Nephron progenitor cell (in vitro differentiated cells): Measurements from ENCODE around the gene EEF1E1.

Source experiments
- DNase-seq: peaks from one replicate; pipeline ENCODE4 v3.0.0; 2021
- H3K27ac Mint-ChIP-seq: 2 replicates; pipeline ENCODE4 v1.8.0; 2021; ENCODE audit warnings: mild to moderate bottlenecking, moderate library complexity, mixed read lengths
- H3K27me3 Mint-ChIP-seq: 2 replicates; pipeline ENCODE4 v1.8.0; 2021; ENCODE audit warnings: mild to moderate bottlenecking, low read depth, mixed read lengths; ENCODE audit not compliant: poor library complexity
- H3K36me3 Mint-ChIP-seq: 2 replicates; pipeline ENCODE4 v1.8.0; 2021; ENCODE audit warnings: low read depth, mixed read lengths
- H3K4me1 Mint-ChIP-seq: 2 replicates; pipeline ENCODE4 v1.8.0; 2021; ENCODE audit warnings: mixed read lengths
- H3K4me3 Mint-ChIP-seq: 2 replicates; pipeline ENCODE4 v1.8.0; 2021; ENCODE audit warnings: mild to moderate bottlenecking, moderate library complexity, mixed read lengths
- H3K9me3 Mint-ChIP-seq: 2 replicates; pipeline ENCODE4 v1.8.0; 2021; ENCODE audit warnings: mild to moderate bottlenecking, moderate library complexity, mixed read lengths
- TF ChIP-seq, protein P1 (sequence below): fragments of 200-600 bp; sonication (generic); IDR thresholded peaks from 2 replicates; pipeline ENCODE4 v1.5.0; 2021; ENCODE audit warnings: antibody characterized with exemption

Gene EEF1E1

DNA sequence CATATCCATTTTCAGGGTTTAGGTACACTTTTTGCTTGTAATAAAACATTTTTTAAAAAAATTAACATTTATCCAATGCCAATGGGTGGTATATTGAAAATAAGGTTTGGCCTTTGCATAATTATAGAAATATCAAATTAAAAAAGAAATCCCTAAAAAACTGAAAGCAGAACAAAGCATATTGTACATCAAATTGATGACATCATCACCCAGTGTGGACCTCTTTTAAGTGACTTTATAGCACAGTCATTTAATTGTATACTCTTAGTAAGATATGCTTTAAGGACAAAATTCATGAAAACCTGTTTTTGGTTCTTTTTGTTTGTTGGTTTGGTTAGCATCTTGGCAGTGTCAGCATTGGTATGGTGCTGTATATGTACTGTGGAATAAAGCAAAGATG, 1.4 kb upstream of the EEF1E1 start:
- TF ChIP-seq, protein P1, sequence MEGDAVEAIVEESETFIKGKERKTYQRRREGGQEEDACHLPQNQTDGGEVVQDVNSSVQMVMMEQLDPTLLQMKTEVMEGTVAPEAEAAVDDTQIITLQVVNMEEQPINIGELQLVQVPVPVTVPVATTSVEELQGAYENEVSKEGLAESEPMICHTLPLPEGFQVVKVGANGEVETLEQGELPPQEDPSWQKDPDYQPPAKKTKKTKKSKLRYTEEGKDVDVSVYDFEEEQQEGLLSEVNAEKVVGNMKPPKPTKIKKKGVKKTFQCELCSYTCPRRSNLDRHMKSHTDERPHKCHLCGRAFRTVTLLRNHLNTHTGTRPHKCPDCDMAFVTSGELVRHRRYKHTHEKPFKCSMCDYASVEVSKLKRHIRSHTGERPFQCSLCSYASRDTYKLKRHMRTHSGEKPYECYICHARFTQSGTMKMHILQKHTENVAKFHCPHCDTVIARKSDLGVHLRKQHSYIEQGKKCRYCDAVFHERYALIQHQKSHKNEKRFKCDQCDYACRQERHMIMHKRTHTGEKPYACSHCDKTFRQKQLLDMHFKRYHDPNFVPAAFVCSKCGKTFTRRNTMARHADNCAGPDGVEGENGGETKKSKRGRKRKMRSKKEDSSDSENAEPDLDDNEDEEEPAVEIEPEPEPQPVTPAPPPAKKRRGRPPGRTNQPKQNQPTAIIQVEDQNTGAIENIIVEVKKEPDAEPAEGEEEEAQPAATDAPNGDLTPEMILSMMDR = no peak
- peaks cover 20% of the 10 kb centered on the region for H3K4me1 Mint-ChIP-seq
- DNase-seq = no peak
- H3K9me3 Mint-ChIP-seq = no peaks in the 10 kb centered on the region
- no peak overlapping the region for H3K27ac Mint-ChIP-seq
- H3K27me3 Mint-ChIP-seq = peaks cover 27% of the 10 kb centered on the region
- H3K36me3 Mint-ChIP-seq = peaks cover 19% of the 10 kb centered on the region
- H3K4me3 Mint-ChIP-seq = no peak overlapping the region

DNA sequence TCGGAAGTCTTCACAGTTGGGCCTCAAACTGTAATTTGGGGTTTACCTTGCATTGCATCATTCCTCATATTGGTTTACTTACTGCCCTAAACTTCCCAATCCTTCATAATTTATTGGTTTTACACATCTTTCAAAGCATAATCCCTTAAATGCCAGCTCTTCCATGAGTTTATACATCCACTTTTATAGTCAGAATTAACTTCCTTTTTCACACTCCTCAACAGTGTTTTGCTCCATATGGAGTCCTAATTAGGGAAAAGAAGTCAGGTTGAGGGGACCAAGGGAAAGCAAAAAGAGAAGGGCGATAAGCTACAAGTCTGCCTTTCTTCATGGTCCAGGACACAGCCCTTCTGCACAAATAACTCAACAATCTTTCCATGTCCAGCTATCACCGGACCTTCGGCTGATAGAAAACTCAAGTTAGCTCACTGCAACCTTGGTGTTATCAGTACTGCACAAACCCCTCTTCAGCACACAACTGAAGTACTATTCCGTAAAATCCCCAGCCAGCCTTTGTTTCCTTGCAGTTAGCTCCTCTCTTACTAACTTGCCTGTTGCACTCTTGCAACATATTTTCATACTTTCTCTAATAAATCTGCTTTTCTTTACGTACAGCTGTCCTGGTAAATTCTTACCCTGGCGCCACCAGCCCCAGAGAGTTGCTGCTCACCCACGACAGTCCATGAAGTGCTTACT, 2.0 kb downstream of the EEF1E1 start:
- peaks cover 7% of the 10 kb centered on the region for H3K27me3 Mint-ChIP-seq
- DNase-seq = no peak
- H3K27ac Mint-ChIP-seq = no peak overlapping the region
- TF ChIP-seq, protein P1 = no peak
- peaks cover 20% of the 10 kb centered on the region for H3K4me1 Mint-ChIP-seq
- peaks cover 43% of the 10 kb centered on the region for H3K36me3 Mint-ChIP-seq
- no peaks in the 10 kb centered on the region for H3K9me3 Mint-ChIP-seq
- no peak overlapping the region for H3K4me3 Mint-ChIP-seq

DNA sequence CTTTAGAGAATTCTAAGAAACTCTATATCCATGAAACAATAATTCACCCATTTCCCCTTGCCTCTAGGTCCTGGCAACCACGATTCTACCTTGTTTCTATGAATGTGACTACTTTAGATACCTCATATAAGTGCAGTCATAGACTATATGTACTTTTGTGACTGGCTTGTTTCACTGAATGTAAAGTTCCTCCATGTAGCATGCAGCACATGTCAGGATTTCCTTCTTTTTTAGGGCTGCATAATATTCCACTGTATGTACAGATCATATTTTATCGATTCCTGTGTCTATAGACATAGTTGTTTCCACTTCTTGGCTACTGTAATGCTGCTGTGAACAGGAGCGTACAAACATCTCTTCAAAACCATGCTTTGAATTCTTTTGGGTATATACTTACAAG, 11.7 kb downstream of the EEF1E1 start:
- Mint-ChIP-seq H3K27me3 (no peaks in the 10 kb centered on the region), H3K36me3 (peaks cover 94% of the 10 kb centered on the region), H3K27ac (no peak overlapping the region), H3K9me3 (peaks cover 40% of the 10 kb centered on the region), H3K4me1 (no peaks in the 10 kb centered on the region), H3K4me3 (no peak overlapping the region)
- no peak for DNase-seq
- TF ChIP-seq, protein P1 = no peak

DNA sequence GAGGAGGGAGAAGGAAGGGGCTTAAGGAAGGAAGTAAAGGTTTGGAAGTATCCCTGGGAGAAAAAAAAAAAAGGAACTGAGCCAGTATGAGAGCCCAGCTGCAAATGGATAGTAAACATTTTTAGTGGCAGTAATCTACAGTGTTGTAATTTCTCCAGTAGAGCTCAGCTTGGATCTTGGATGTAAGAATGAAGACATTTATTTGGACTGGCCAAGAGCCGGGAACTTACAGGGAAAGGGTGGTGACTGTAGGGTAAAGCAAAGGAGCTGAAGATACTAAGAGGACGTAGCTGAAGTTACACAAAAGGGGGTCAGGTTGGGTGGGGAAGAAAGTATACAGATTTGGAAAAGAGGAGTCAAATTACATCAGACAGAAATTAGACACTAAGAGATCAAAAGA, 13.5 kb downstream of the EEF1E1 start:
- no peak for DNase-seq
- no peak overlapping the region for H3K4me3 Mint-ChIP-seq
- H3K36me3 Mint-ChIP-seq = peaks cover 78% of the 10 kb centered on the region
- no peaks in the 10 kb centered on the region for H3K4me1 Mint-ChIP-seq
- H3K27me3 Mint-ChIP-seq = no peaks in the 10 kb centered on the region
- H3K9me3 Mint-ChIP-seq = peaks cover 40% of the 10 kb centered on the region
- H3K27ac Mint-ChIP-seq = no peak overlapping the region
- TF ChIP-seq, protein P1 = no peak

DNA sequence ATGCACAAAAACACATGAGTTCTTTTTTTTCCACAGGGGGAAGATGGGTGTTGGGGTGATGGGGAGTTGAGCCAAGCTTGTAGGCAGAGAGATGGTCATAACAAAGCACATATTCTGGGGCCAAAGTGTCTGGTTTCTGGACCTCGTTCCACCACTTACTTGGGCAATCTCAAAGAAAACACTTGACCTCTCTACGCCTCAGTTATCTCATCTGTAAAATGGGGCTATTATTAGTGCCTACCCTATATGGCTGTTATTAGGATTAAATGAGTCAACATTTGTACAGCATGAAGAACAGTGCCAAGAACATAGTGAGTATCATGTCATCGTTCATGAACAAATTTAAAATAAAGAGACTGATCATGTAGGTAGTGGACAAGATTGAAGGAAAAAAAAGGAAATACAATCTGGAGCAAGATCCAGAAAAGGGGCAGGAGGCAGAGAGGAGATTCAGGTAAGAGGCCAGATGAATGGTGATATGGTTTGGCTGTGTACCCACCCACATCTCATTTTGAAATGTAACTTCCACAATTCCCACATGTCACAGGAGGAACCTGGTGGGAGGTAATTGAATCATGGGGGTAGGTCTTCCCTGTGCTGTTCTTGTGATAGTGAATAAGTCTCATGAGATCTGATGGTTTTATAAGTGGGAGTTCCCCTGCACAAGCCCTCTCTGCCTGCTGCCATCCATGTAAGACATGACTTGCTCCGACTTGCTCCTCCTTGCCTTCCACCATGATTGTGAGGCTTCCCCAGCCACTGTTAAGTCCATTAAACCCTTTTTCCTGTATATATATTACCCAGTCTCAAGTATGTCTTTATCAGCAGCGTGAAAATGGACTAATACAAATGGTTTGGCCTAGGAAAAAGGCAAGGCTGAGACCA, 14.2 kb downstream of the EEF1E1 start:
- DNase-seq = no peak
- Mint-ChIP-seq H3K27me3 (no peaks in the 10 kb centered on the region), H3K36me3 (peaks cover 70% of the 10 kb centered on the region), H3K4me1 (no peaks in the 10 kb centered on the region), H3K27ac (no peak overlapping the region), H3K9me3 (peaks cover 40% of the 10 kb centered on the region), H3K4me3 (no peak overlapping the region)
- TF ChIP-seq, protein P1 = no peak
